ENCODE measurements around the gene CRB3.

GRCh38 chr19:6516018-6516658 is 52.1 kb downstream of the CRB3 start:
- TF ChIP-seq, protein P1, sequence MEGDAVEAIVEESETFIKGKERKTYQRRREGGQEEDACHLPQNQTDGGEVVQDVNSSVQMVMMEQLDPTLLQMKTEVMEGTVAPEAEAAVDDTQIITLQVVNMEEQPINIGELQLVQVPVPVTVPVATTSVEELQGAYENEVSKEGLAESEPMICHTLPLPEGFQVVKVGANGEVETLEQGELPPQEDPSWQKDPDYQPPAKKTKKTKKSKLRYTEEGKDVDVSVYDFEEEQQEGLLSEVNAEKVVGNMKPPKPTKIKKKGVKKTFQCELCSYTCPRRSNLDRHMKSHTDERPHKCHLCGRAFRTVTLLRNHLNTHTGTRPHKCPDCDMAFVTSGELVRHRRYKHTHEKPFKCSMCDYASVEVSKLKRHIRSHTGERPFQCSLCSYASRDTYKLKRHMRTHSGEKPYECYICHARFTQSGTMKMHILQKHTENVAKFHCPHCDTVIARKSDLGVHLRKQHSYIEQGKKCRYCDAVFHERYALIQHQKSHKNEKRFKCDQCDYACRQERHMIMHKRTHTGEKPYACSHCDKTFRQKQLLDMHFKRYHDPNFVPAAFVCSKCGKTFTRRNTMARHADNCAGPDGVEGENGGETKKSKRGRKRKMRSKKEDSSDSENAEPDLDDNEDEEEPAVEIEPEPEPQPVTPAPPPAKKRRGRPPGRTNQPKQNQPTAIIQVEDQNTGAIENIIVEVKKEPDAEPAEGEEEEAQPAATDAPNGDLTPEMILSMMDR (IDR thresholded peaks at IDR 0.05) = no peak
- no peak for TF ChIP-seq POLR2A (IDR thresholded peaks at IDR 0.05)
